ENCODE measurements around the gene PRTN3. TPM values are rescaled to one million over a fixed set of nuclear protein-coding genes. Genes with fewer than 3 reads are reported as not detected.

Gene PRTN3
- polyA plus RNA-seq, 1 donor (not counting 4 experiments of a cell fraction or from before 2014, with no cell fraction given) = not detected

GRCh38 chr19:897442-898039, 56.7 kb downstream of the PRTN3 start:
- H3K9ac ChIP-seq (ENCODE audit: control insufficient read depth, extremely low read depth, insufficient read depth, low read length) = no peak overlapping the region
- H3K9me1 ChIP-seq (ENCODE audit: control insufficient read depth, extremely low read depth, insufficient read depth, low read length) = no peaks in the 10 kb centered on the region
- no peaks in the 10 kb centered on the region for H3K4me1 ChIP-seq (ENCODE audit: control insufficient read depth, extremely low read depth, insufficient read depth, low read length)
- TF ChIP-seq CTCF (optimal IDR thresholded peaks at IDR 0.05 in 1 of 3, IDR thresholded peaks at IDR 0.05 in 1 of 3, conservative IDR thresholded peaks at IDR 0.05 in 1 of 3; ENCODE audit: extremely low read depth in 1 of 3, insufficient read depth in 2 of 3, low read length in 3 of 3) (peak in 1 of 3 experiments; percentile 11), EZH2 (IDR thresholded peaks at IDR 0.05; ENCODE audit: low read length) (no peak)
- H3K79me2 ChIP-seq (ENCODE audit: control insufficient read depth, insufficient read depth, low read length) = no peaks in the 10 kb centered on the region
- dilution Hi-C loops (cut with MboI; ENCODE audit: extremely low pct_ligation_motif_present, low sequenced_read_pairs) = no loop called here
- no peak overlapping the region for H3K27ac ChIP-seq (ENCODE audit: control insufficient read depth, insufficient read depth, low read length)
- H3K27me3 ChIP-seq (ENCODE audit: control insufficient read depth, extremely low read depth, insufficient read depth, low read length) = no peaks in the 10 kb centered on the region
- FAIRE-seq (no peak), DNase-seq (ENCODE audit: low read depth, low spot score) (no peak)
- no peaks in the 10 kb centered on the region for H3K9me3 ChIP-seq (ENCODE audit: control insufficient read depth, low read depth, low read length)
- H3K36me3 ChIP-seq (ENCODE audit: control insufficient read depth in 2 of 2, extremely low read depth in 1 of 2, insufficient read depth in 2 of 2, low read length in 2 of 2) = peaks cover 5 to 17% of the 10 kb centered on the region in 2 experiments
- no peak overlapping the region for H3K4me3 ChIP-seq (ENCODE audit: control insufficient read depth in 2 of 3, extremely low read depth in 1 of 3, insufficient read depth in 2 of 3, low read depth in 1 of 3, low read length in 3 of 3)
- H2AFZ ChIP-seq (ENCODE audit: control insufficient read depth, low read length) = no peak overlapping the region
- no peaks in the 10 kb centered on the region for H4K20me1 ChIP-seq (ENCODE audit: control insufficient read depth, extremely low read depth, insufficient read depth, low read length)
- no peak overlapping the region for H3K4me2 ChIP-seq (ENCODE audit: control insufficient read depth, extremely low read depth, insufficient read depth, low read depth, low read length)

Small RNA genes within 50 kb of the gene (small RNA-seq; reads per million reads assigned to genes)
- 0 reads per million in 3 experiments for gene MIR3187 (ENCODE audit: insufficient read length in 3 of 3, low read depth in 3 of 3, low replicate concordance in 1 of 3)
- 0.33 to 1.3 (median 0.40) reads per million in 3 experiments for gene RNU6-9 (ENCODE audit: insufficient read length in 3 of 3, low read depth in 3 of 3, low replicate concordance in 1 of 3)

Other genes with a start within 250 kb of the PRTN3 start
- gene POLRMT, start 207.5 kb upstream of the PRTN3 start, polyA plus RNA-seq = 20.9 to 53.6 TPM (median 33.3 TPM) in 3 replicates
- 0.05 TPM in 1 of 3 replicates, not detected in the others for gene FGF22, start 201.1 kb upstream of the PRTN3 start, polyA plus RNA-seq
- 8.2 to 30.0 TPM (median 14.8 TPM) in 3 replicates for gene RNF126, start 177.8 kb upstream of the PRTN3 start, polyA plus RNA-seq
- gene FSTL3, start 164.6 kb upstream of the PRTN3 start, polyA plus RNA-seq = 54.4 to 105 TPM (median 66.0 TPM) in 3 replicates
- not detected in 3 replicates for gene PRSS57, start 145.5 kb upstream of the PRTN3 start, polyA plus RNA-seq
- gene PALM, start 132.1 kb upstream of the PRTN3 start, polyA plus RNA-seq = 0.09 to 0.46 TPM in 2 of 3 replicates, not detected in the other
- 17.5 to 25.4 TPM (median 25.0 TPM) in 3 replicates for gene MISP, start 89.9 kb upstream of the PRTN3 start, polyA plus RNA-seq
- 117 to 180 TPM (median 130 TPM) in 3 replicates for gene PTBP1, start 43.5 kb upstream of the PRTN3 start, polyA plus RNA-seq
- 0.02 to 0.08 TPM in 2 of 3 replicates, not detected in the other for gene PLPPR3, start 19.0 kb upstream of the PRTN3 start, polyA plus RNA-seq
- not detected in 3 replicates for gene AZU1, start 13.2 kb upstream of the PRTN3 start, polyA plus RNA-seq
- not detected in 3 replicates for gene ELANE, start 11.3 kb downstream of the PRTN3 start, polyA plus RNA-seq
- gene CFD, start 18.7 kb downstream of the PRTN3 start, polyA plus RNA-seq = 0.37 to 1.6 TPM (median 0.47 TPM) in 3 replicates
- 9.7 to 20.3 TPM (median 12.0 TPM) in 3 replicates for gene MED16, start 52.2 kb downstream of the PRTN3 start, polyA plus RNA-seq
- gene RNU6-9, start 52.5 kb downstream of the PRTN3 start, polyA plus RNA-seq = not detected in 3 replicates
- 33.5 to 48.0 TPM (median 47.9 TPM) in 3 replicates for gene R3HDM4, start 72.2 kb downstream of the PRTN3 start, polyA plus RNA-seq
- gene KISS1R, start 76.3 kb downstream of the PRTN3 start, polyA plus RNA-seq = not detected in 3 replicates
- 2.6 to 3.4 TPM (median 3.1 TPM) in 3 replicates for gene ARID3A, start 85.0 kb downstream of the PRTN3 start, polyA plus RNA-seq
- gene WDR18, start 143.3 kb downstream of the PRTN3 start, polyA plus RNA-seq = 26.3 to 48.7 TPM (median 38.3 TPM) in 3 replicates
- 0.20 to 1.9 TPM (median 0.84 TPM) in 3 replicates for gene GRIN3B, start 159.4 kb downstream of the PRTN3 start, polyA plus RNA-seq
- 61.5 to 136 TPM (median 88.0 TPM) in 3 replicates for gene TMEM259, start 180.1 kb downstream of the PRTN3 start, polyA plus RNA-seq
- not detected in 3 replicates for gene RNU6-2, start 180.5 kb downstream of the PRTN3 start, polyA plus RNA-seq
- 105 to 495 TPM (median 136 TPM) in 3 replicates for gene CNN2, start 185.6 kb downstream of the PRTN3 start, polyA plus RNA-seq
- 7.4 to 11.0 TPM (median 7.9 TPM) in 3 replicates for gene ABCA7, start 199.1 kb downstream of the PRTN3 start, polyA plus RNA-seq
- 0.56 to 1.3 TPM (median 1.1 TPM) in 3 replicates for gene ARHGAP45, start 226.2 kb downstream of the PRTN3 start, polyA plus RNA-seq